Measurements from ENCODE around the gene NUSAP1. TPM values are rescaled to one million over a fixed set of nuclear protein-coding genes. Genes with fewer than 3 reads are reported as not detected.
"Not testable (repeated sequence)": the region's sequence is repeated elsewhere in the genome, so short reads cannot be mapped to it uniquely, and the experiment has no call there.

NUSAP1 gene
- total RNA-seq: 10 to 100 TPM in 2 of 6 donors, 1 to 10 TPM in 4; 6.8 to 22.0 (median 8.3) TPM

DNA sequence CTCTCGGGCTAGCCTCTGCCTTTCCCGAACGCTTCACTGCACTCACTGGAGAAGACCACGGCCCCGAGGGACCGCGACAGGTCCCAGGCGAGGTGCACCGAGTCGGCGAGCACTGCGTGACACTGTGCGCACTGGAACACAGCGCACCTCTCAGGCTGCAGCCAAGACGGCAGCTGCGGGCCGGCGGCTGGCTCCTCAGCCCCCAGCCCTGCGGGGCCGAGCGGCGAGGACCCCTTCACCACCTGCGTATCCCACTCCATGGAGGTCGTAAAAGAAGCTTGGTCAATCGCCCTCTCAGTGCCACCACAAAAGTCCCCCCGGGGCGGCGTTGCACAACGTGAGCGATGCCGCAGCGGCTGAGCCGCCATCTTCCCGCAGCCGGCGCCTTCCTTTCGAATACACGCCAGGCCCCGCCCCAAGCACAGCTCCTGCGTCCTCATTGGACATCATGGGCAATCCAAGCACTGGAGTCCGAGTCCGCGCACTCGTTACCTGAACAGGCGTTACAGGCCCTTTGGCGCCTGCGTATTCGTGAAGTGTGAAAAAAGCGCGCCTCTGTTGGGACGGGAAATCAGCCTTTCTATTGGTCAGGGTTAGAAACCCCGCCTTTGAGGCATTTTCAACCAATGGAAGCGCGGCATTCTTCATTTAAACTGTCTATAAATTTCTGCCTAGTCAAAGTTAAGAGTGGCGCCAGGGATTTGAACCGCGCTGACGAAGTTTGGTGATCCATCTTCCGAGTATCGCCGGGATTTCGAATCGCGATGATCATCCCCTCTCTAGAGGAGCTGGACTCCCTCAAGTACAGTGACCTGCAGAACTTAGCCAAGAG, at the start of gene NUSAP1, which contains the start of gene OIP5:
Gene NUSAP1 (plus strand): TSS at position 688 of the 832 bp plus-strand sequence. CDS start 77 bp downstream, at position 765.
Gene OIP5 (minus strand): TSS at position 398 of the 832 bp plus-strand sequence. CDS start 30 bp downstream, at position 368.
- peak; percentile 93 to 99 for DNase-seq
- peak; percentile 99 to 100 for ATAC-seq (ENCODE audit: low FRiP score in 2 of 2)
- Histone ChIP-seq H3K4me1 (peaks cover 0 to 19% (median 10%) of the 10 kb centered on the region in 4 donors), H3K36me3 (no peaks in the 10 kb centered on the region), H3K4me3 (peak within 1 kb of the TSS; percentile 79 to 100 (median 90)), H3K9me3 (no peaks in the 10 kb centered on the region), H3K27ac (peak within 1 kb of the TSS in 3 of 4 donors; percentile 57 to 87 (median 85)), H3K27me3 (no peaks in the 10 kb centered on the region)
- TF ChIP-seq EP300 (IDR thresholded peaks at IDR 0.05) (no peak), POLR2AphosphoS5 (IDR thresholded peaks at IDR 0.05) (peak in 1 of 2 donors; percentile 67), POLR2A (IDR thresholded peaks at IDR 0.05) (peak in 3 of 4 donors; percentile 12 to 68 (median 66)), CTCF (IDR thresholded peaks at IDR 0.05) (peak; percentile 9 to 86 (median 79))
- 0% methylated on average over 24 to 47 of the region's 64 CpGs for WGBS, 2 donors

GRCh38 chr15:41282980-41283652, 49.6 kb upstream of the NUSAP1 start:
- DNase-seq; ATAC-seq (ENCODE audit: low FRiP score in 2 of 2); H3K9me3 ChIP-seq; H3K27me3 ChIP-seq: not testable (repeated sequence)
- 41 to 52% methylated on average over 19 of the region's 19 CpGs for WGBS, 2 donors
- H3K27ac ChIP-seq: peak overlapping the region; percentile 79 to 98 (median 92)
- H3K4me1 ChIP-seq: peaks cover 13 to 34% (median 29%) of the 10 kb centered on the region in 4 donors
- peak overlapping the region; percentile 11 to 99 (median 76) for H3K4me3 ChIP-seq
- H3K36me3 ChIP-seq: peaks cover 14 to 47% (median 28%) of the 10 kb centered on the region in 4 donors

GRCh38 chr15:41283653-41284426, 48.8 kb upstream of the NUSAP1 start:
- Histone ChIP-seq H3K4me3 (peak overlapping the region; percentile 71 to 99 (median 89)), H3K27ac (peak overlapping the region; percentile 79 to 98 (median 92)), H3K27me3 (no peaks in the 10 kb centered on the region), H3K9me3 (no peaks in the 10 kb centered on the region), H3K4me1 (peaks cover 20 to 40% (median 32%) of the 10 kb centered on the region in 4 donors), H3K36me3 (peaks cover 18 to 49% (median 26%) of the 10 kb centered on the region in 4 donors)
- peak; percentile 98 to 99 for DNase-seq
- TF ChIP-seq CTCF (IDR thresholded peaks at IDR 0.05) (peak in 2 of 6 experiments; percentile 10 to 20), POLR2AphosphoS5 (IDR thresholded peaks at IDR 0.05) (peak; percentile 86 to 91), EP300 (IDR thresholded peaks at IDR 0.05) (no peak), POLR2A (IDR thresholded peaks at IDR 0.05) (peak in 3 of 4 donors; percentile 75 to 97 (median 82))
- ATAC-seq (ENCODE audit: low FRiP score in 2 of 2): peak; percentile 100
- WGBS, 2 donors: 0% methylated on average over 23 to 46 of the region's 61 CpGs

- peaks cover 20 to 40% (median 33%) of the 10 kb centered on the region in 4 donors for H3K4me1 ChIP-seq
- peak overlapping the region; percentile 71 to 99 (median 89) for H3K4me3 ChIP-seq
- H3K27ac ChIP-seq: peak overlapping the region; percentile 79 to 98 (median 92)
- TF ChIP-seq POLR2A (IDR thresholded peaks at IDR 0.05) (no peak), EP300 (IDR thresholded peaks at IDR 0.05) (no peak), CTCF (IDR thresholded peaks at IDR 0.05) (no peak), POLR2AphosphoS5 (IDR thresholded peaks at IDR 0.05) (no peak)
- ATAC-seq (ENCODE audit: low FRiP score in 2 of 2) (peak in 1 of 2 donors; percentile 11), DNase-seq (no peak)
- no peaks in the 10 kb centered on the region for H3K27me3 ChIP-seq
- H3K9me3 ChIP-seq: no peaks in the 10 kb centered on the region
- peaks cover 15 to 46% (median 23%) of the 10 kb centered on the region in 4 donors for H3K36me3 ChIP-seq
- 1% methylated on average over 20 of the region's 20 CpGs for WGBS, 2 donors
These were observed 48.1 kb upstream of the NUSAP1 start for GRCh38 chr15:41284427-41285177.

Data from upper lobe of left lung (tissue), 6 donors.